HEK293 (cell line): Measurements from ENCODE around the gene ADO.

Experiments used
- BCL11A ChIP-seq: fragments of 450-650 bp; formaldehyde crosslinking; IDR thresholded peaks from 2 replicates; pipeline ENCODE4 v1.5.1; 2016; ENCODE audit warnings: low read depth, missing biosample characterization, missing genetic modification characterization
- EGR2 ChIP-seq: fragments of 450-650 bp; formaldehyde crosslinking; IDR thresholded peaks from 2 replicates; pipeline ENCODE4 v1.5.1; 2016; ENCODE audit warnings: low read depth, missing biosample characterization, missing genetic modification characterization
- GLI2 ChIP-seq: fragments of 450-650 bp; formaldehyde crosslinking; IDR thresholded peaks from 2 replicates; pipeline ENCODE4; 2017; ENCODE audit warnings: missing biosample characterization, missing genetic modification characterization, low read depth, borderline replicate concordance
- GLIS2 ChIP-seq: fragments of 450-650 bp; formaldehyde crosslinking; IDR thresholded peaks from 2 replicates; pipeline ENCODE4 v1.5.1; 2016; ENCODE audit warnings: missing biosample characterization, missing genetic modification characterization
- PATZ1 ChIP-seq: fragments of 450-650 bp; formaldehyde crosslinking; IDR thresholded peaks from 2 replicates; pipeline ENCODE4 v1.5.1; 2016; ENCODE audit warnings: missing biosample characterization, missing genetic modification characterization
- PRDM4 ChIP-seq: fragments of 450-650 bp; formaldehyde crosslinking; IDR thresholded peaks from 2 replicates; pipeline ENCODE4 v1.5.1; 2017; ENCODE audit warnings: missing biosample characterization, missing genetic modification characterization
- SP2 ChIP-seq: fragments of 450-650 bp; formaldehyde crosslinking; IDR thresholded peaks from 2 replicates; pipeline ENCODE4 v1.5.1; 2016; ENCODE audit warnings: missing biosample characterization, missing genetic modification characterization
- TRIM28 ChIP-seq: IDR thresholded peaks from 2 replicates; pipeline ENCODE4 v1.6.1; 2011; ENCODE audit warnings: low read length, control low read depth, borderline replicate concordance
- TSHZ1 ChIP-seq: fragments of 450-650 bp; formaldehyde crosslinking; IDR thresholded peaks from 2 replicates; pipeline ENCODE4 v1.5.1; 2016; ENCODE audit warnings: missing biosample characterization, missing genetic modification characterization, borderline replicate concordance
- ZBTB10 ChIP-seq: fragments of 450-650 bp; formaldehyde crosslinking; IDR thresholded peaks from 2 replicates; pipeline ENCODE4 v1.5.1; 2016; ENCODE audit warnings: missing biosample characterization, missing genetic modification characterization
- ZBTB26 ChIP-seq: fragments of 450-650 bp; formaldehyde crosslinking; optimal IDR thresholded peaks from 2 replicates; pipeline ENCODE3; 2016; ENCODE audit warnings: missing biosample characterization, mild to moderate bottlenecking, missing genetic modification characterization
- ZFP3 ChIP-seq: fragments of 450-650 bp; formaldehyde crosslinking; IDR thresholded peaks from 2 replicates; pipeline ENCODE4 v1.5.1; 2016; ENCODE audit warnings: low read depth, missing biosample characterization, missing genetic modification characterization
- ZNF157 ChIP-seq: fragments of 450-650 bp; formaldehyde crosslinking; IDR thresholded peaks from 2 replicates; pipeline ENCODE4 v1.5.1; 2016; ENCODE audit warnings: missing biosample characterization, missing genetic modification characterization
- ZNF518A ChIP-seq: fragments of 450-650 bp; formaldehyde crosslinking; conservative IDR thresholded peaks from 2 replicates; pipeline ENCODE4 v1.5.1; 2016; ENCODE audit warnings: low read depth, missing biosample characterization, missing genetic modification characterization
- ZNF600 ChIP-seq: fragments of 450-650 bp; formaldehyde crosslinking; IDR thresholded peaks from 2 replicates; pipeline ENCODE4 v1.5.1; 2016; ENCODE audit warnings: missing biosample characterization, missing genetic modification characterization

The ADO gene

GRCh38 chr10:62814756-62815380 lies 10.3 kb downstream of the ADO start (continued):
- TF ChIP-seq TSHZ1 = no peak
- peak; percentile 67 for TF ChIP-seq PATZ1 (tag by site-specific recombination)
- TF ChIP-seq GLIS2 = peak; percentile 78
- no peak for TF ChIP-seq GLI2 (tag by site-specific recombination)
- no peak for TF ChIP-seq BCL11A (tag by site-specific recombination)
- TF ChIP-seq ZBTB10 (tag by site-specific recombination) = no peak
- TF ChIP-seq PRDM4 (tag by site-specific recombination) = no peak
- TF ChIP-seq ZNF518A (tag by site-specific recombination) = no peak
- peak; percentile 18; the same call in 1 of the 2 replicates for TF ChIP-seq ZNF600 (tag by site-specific recombination)
- TF ChIP-seq EGR2 (tag by site-specific recombination) = peak; percentile 91
- TF ChIP-seq ZNF157 (tag by site-specific recombination) = no peak
- TF ChIP-seq ZBTB26 (tag by site-specific recombination) = peak; percentile 91
- TF ChIP-seq SP2 (tag by site-specific recombination) = peak; percentile 53
- TF ChIP-seq TRIM28 = no peak
- TF ChIP-seq ZFP3 = no peak
